ENCODE measurements around the gene MROH7.

Gene MROH7

DNA sequence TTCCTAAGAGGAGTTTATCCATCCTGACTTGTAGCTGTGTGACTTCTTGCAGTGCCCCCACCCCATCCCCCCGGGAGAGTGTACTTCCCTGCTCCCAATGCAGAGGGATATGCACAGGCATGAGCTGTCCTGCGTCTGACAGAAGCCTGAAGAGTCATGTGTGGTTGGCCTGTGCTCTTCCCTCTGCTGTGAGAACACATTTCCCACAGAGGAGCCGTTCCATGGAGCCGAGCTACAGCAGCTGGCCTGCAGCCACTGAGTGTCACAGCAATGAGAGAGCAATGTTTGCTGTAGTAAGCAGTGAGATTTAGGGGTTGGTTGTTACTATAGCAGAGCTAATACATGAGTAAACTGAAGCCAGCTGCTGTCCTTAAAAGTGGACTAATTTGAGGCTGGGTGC is 100.7 kb downstream of the MROH7 start:
- no peak for DNase-seq (ENCODE audit: low spot score)

DNA sequence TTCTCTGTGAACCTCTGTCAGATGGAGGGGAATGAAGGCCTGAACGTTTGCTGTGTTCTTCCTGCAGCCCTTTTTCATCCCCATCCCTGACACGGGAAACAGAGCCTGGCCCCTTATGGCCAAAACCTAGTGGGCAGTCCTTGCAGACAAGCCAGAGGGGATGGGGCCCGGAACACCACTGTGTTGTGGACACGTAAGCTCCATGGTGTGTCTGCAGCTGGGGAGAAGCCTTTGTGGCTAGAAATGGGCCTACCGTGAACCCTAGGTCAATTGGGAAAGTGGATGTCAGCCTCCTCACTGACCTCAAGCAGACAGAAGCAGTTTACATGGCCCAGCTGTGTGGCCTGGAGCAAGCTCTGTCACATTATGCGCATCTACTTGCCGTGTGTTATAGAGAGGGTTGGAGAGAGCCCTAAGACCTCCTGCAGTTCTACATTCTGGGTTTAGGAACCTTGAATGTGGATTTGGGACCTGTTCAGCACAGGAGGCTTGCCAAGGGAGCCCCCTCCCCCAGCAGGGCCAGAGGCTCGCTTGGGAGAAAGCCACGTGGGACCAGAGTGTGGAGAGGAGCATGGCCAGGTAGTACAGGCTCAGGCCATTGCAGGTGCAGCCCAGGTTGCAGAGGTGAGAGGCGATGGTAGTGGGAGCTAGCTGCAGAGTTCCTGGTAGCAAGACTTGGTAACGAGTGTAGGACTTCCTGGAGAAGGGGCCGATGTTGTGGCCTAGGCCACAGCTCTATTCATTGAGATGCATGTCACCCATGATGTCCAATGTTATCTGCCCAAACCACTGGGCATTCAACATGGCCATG is 102.0 kb downstream of the MROH7 start:
- no peak for DNase-seq (ENCODE audit: low spot score)

DNA sequence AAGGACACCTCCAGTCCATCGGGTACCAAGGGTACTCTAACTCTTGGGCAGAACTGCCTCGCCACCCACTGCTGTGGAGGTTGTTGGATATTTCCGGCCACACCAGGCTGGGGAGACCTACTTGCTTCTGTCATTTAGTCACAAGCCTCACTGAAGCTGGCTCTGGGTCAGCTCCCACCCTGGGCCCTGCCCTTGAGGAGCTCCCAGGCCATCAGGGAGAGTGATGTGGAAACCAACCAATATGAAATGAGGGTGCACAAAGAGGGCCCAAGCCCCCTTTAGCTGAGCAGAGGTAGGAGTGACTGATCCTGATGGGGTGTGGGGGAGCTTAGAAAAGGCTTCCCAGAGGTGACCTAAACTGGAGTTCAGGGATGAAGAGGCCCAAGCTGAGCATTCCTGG is 103.1 kb downstream of the MROH7 start:
- DNase-seq (ENCODE audit: low spot score): no peak

DNA sequence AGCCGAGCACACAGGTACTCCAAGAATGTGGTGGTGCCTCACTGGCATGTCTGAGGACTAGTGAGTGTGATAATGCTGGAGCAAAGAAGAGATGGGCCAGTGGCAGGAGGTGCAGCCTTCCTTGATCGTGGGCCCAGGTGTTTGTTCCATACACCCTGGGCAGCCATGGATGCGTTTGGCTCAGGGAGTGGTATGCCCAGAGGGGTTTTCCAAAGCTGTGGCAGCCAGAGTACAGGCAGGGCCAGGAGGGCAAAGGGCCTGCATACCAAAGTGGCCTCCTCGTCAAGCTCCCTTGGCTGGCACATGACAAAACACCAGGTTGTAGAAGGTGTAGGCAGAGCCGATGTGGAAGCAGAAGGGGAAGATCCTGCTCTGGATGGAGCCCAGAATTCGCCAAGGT is 103.7 kb downstream of the MROH7 start:
- no peak for DNase-seq (ENCODE audit: low spot score)

DNA sequence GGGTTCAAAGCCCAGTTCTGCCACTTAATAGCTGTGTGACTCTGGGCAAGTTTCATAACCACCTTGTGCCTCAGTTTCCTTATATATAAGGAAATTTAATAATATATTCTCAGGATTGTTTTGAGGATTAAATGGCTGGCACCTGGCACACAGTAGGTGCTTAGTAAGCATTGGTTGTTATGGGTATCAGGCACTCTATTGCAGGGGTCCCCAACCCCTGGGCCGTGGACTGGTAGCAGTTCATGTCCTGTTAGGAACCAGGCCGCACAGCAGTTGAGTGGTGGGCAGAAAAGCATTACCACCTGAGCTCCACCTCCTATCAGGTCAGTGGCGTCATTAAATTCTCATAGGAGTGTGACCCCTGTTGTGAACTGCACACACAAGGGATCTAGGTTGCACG is 104.3 kb downstream of the MROH7 start:
- DNase-seq (ENCODE audit: low spot score): no peak

DNA sequence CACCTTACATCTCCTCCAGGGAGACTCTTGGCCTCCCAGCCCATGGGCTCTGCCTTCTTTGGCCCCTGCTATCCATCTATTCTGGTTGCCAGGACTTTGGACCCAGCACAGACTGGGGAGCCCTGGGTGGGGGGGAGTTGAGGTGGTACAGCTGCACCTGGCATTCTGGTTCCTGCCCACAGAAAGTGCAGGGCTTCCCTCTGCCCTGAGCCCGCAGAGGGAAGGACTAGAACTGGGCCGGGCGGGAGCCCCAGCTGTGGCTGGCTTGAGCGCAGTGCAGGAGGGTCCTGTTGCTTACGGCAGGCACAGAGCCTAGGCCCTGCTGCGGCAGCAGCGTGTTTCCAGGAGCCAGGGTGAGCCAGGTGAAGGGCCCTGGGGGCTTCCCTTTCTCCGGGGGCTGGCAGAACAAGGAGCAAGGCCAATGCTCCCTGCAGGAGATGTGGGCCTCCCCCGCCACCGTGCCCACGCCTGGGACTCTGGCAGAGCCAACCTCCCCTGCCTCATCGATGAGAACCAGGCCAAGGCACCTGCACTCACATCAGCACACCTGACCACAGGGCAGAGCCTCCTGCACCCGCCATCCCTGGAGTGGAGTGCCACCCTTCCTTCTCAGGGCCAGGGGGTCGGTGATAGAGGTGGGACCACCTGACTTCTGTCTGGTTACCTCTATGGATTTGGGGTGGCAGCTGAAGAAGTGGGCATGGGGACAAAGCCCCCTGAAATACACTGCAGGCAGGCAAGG is 106.7 kb downstream of the MROH7 start:
- no peak for DNase-seq (ENCODE audit: low spot score)

DNA sequence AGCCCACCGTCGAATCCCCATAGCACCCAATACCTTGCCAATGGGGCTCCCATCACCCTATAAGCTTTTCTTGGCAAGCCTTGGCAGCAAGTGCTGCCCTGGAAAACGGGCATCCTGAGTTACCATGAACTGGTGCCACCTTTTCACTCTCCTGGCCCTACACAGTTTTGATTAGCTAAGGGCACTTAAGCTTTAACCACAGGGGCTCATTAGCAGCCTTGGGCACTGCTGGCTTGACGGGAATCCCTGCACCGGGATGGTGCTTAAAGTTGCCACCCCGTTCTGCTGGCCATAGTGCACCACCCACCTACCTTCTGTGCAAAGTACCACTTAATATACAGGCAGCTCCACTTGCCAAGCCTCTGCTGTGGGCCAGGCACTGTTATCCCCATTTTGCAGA is 109.0 kb downstream of the MROH7 start:
- no peak for DNase-seq (ENCODE audit: low spot score)

DNA sequence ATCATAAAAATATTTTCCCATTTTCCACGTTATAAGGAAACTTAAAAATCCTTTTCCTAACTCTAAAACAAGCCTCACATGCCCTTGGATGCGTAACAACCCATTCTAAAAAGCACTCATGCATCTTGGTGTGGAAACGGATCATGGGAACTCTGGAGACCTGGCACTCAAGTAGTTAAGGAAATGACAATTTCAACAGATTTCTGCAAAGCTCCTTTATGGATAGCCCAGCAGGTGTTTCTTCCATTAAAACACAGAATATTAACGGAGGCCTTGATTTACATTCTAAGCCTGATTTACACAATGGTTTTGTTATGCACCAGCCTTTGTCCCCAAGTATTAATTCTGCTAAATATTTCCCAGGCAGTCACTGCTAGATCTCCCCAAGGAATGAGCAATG is 109.8 kb downstream of the MROH7 start:
- no peak for DNase-seq (ENCODE audit: low spot score)

DNA sequence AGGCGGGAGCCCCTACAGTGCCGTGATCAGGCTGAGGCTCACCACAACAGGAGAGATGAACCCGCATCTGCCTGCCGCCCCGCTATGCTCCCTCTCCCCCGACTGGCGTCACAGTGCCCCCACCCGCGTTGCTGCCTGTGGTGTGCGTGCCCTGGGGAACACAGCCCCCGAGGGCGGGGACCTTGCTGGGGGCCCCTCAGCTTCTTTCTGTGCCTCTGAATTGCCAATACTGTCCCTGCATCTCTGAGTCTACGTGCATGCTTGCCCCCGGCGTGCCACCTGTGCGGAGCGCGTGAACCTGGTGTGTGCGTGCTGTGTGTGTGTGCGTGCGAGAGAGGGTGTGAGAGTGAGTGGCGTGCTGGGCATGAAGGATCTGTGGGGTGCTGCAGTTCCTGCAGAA is 112.5 kb downstream of the MROH7 start:
- no peak for DNase-seq (ENCODE audit: low spot score)

DNA sequence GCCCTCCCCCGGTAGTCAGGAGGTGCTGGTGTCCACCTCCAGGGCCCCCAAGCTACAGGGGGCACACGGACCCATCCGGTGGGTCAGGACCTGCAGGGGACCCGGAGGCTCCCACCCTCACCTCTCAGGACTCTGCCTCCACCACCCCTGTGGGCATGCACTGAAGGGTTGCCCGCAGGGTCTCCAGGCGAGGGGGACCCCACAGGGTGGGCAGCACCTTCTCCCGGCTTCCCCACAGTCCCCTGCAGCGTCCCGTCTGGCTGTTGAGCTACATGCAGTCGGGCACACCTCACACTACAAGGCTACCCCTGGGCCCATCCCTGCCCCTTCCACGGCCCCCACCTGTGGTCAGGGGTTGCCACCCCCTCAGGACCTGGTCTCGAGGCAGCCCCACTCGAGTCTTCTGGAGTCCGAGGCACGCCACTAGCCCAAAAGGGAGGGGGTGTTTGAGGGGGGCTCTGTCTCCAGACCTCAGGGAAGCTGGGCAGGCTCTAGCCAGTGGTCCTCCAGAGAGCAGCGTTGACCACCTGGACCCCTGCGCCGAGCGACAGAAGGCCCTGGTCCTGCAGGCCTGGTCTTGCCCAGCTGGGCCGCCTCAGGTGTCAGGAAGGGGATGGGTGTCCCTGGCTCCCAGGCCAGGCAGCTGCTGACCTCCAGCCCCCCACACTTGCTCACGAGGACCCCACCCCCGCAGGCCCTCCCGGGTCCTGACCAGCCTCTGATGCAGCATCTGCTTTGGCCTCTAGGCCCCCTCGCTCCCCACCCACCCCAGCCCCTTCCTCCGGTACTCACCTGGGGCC is 113.1 kb downstream of the MROH7 start:
- DNase-seq (ENCODE audit: low spot score): no peak

DNA sequence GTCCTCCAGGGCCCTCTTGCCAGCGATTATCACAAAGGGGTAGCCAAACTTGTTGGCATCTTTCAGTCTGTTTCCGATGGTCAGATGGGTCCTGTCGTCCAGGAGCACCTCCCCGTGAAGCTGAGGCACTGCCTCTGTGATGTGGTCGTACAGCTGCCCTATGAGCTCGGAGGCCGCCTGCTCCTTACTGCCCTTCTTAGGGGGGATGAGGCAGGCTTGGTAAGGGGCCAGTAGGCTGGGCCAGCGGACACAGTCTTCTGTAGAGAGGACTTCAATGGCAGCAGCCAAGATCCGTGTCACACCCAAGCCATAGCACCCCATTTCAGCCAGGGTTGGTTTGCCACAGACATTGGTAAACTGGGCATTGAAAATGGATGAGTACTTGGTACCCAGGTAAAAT is 116.2 kb downstream of the MROH7 start:
- DNase-seq (ENCODE audit: low spot score): no peak

DNA sequence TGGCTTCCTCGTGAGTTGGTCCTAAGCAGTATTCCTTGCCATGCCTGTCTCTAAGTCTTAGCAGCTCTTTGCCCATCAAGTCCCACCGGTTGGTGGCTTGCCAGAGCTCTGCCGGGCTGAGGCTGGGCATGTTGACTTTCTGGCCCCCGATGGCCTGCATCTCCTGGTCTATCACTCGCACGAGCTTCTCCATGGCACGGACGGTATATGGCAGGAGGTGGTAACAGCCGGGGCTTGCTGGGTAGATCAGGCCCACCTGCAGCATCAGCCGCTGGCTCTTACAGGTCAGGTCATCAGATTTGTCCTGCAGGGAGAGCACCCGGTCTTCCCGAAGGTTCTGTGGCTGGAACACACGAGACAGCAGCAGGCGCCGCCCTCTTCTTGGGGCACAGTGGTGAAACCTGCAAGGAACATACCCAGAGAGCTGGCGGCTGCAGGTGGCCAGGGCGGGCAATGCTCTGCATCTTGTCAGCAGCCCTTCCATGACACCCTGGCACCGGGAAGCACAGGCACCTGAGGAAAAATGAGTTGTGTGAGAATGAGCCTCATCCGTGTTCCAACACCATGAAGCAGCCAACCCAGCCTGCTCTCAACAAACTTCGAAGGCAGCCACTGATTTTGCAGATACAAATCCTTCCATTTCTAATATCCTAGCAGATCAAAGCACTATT is 117.2 kb downstream of the MROH7 start:
- DNase-seq (ENCODE audit: low spot score): no peak
